Motor neuron (in vitro differentiated cells): ENCODE measurements around the gene HMGB4. TPM values are rescaled to one million over a fixed set of nuclear protein-coding genes. Genes with fewer than 3 reads are reported as not detected.

Source experiments
- ATAC-seq, 8 experiments: fragments of 200-7000 bp; cut with Tn5 transposase; replicated peaks in 6 of 8; 2 replicates each; pipeline ENCODE4 v1.8.0; 2021; ENCODE audit warnings: mild to moderate bottlenecking in 8 of 8, moderate library complexity in 8 of 8
- H3K27ac ChIP-seq, 2 donors: fragments of 250-450 bp; sonication (Bioruptor Pico); 2 replicates each; pipeline ENCODE4 v1.9.0; 2021; ENCODE audit warnings: antibody characterized with exemption in 2 of 2, mild to moderate bottlenecking in 2 of 2, moderate library complexity in 1 of 2
- H3K4me1 ChIP-seq, 2 donors: fragments of 250-450 bp; sonication (Bioruptor Pico); replicated peaks in 1 of 2; 2 replicates each; pipeline ENCODE4 v1.6.1; 2021; ENCODE audit warnings: antibody characterized with exemption in 2 of 2, mild to moderate bottlenecking in 2 of 2, moderate library complexity in 1 of 2
- H3K4me3 ChIP-seq, 5 donors: fragments of 250-450 bp; sonication (Bioruptor Pico); 2 replicates each; pipeline ENCODE4 v1.9.0; 2021; ENCODE audit warnings: antibody characterized with exemption in 5 of 5, mild to moderate bottlenecking in 5 of 5, moderate library complexity in 4 of 5
- WGBS, 10 experiments: fragments of 450-650 bp; shearing (Covaris generic); methylation state at CpG; one replicate each; pipeline ENCODE4 v1.0.0; 2022; 5-methylcytosine and 5-hydroxymethylcytosine counted together
- in situ Hi-C, 9 experiments: fragments of 400-800 bp; cut with MboI; loops; one replicate each; pipeline ENCODE4 v1.15.0; 2021; ENCODE audit warnings: low sequenced_read_pairs in 9 of 9, low pct_unique_long_range_greater_than_20kb in 2 of 9; ENCODE audit not compliant: unreplicated experiment in 9 of 9
- total RNA-seq, 8 experiments: library from RNA; unstranded; fragments of 300-600 nt; gene quantifications; 2 replicates each; pipeline versions ENCODE4 v1.2.3 to v1.2.4, GENCODE V29; 2022

Gene HMGB4
- total RNA-seq, 8 experiments from 2014 or later: 0.08 to 0.85 (median 0.33) TPM; not detected in 4

- ATAC-seq: no peak
- WGBS, 10 experiments: 60 to 100% (median 83%) methylated on average over 2 to 11 of the region's 11 CpGs; no CpG with 5 or more reads in 4 of the 10 experiments
- no peak overlapping the region for H3K4me3 ChIP-seq
- H3K4me1 ChIP-seq: no peaks in the 10 kb centered on the region
- in situ Hi-C loops: no loop called here
- H3K27ac ChIP-seq: no peak overlapping the region
Observed at GRCh38 chr1:33908324-33908956, 44.6 kb downstream of the HMGB4 start.
